Natural killer cell (primary cell): ENCODE data around the gene NHEJ1. TPM values are rescaled to one million over a fixed set of nuclear protein-coding genes. Genes with fewer than 3 reads are reported as not detected.

Source experiments
- ATAC-seq, 3 donors: fragments of 150-1000 bp in 2 of 3; fragments of 200-7000 bp in 1 of 3; cut with Tn5 transposase; 1 replicate in 1 of 3; 2 replicates in 2 of 3; pipeline ENCODE4 v1.10.0; 2021; ENCODE audit warnings: mild to moderate bottlenecking in 2 of 3, moderate library complexity in 2 of 3
- DNase-seq, 2 donors: peaks; one replicate each; pipeline versions ENCODE4 v3.0.0 to v3.0.0-alpha.2; 2013 to 2021; ENCODE audit warnings: mixed read lengths in 1 of 2
- H3K27ac ChIP-seq: one replicate; pipeline ENCODE4 v1.5.1; 2013; ENCODE audit warnings: mild to moderate bottlenecking, low read length
- H3K27me3 ChIP-seq: one replicate; pipeline ENCODE4 v1.6.1; 2013; ENCODE audit warnings: low read length; ENCODE audit not compliant: control insufficient read depth, insufficient read depth
- H3K36me3 ChIP-seq: one replicate; pipeline ENCODE4 v1.6.1; 2013; ENCODE audit warnings: low read length; ENCODE audit not compliant: control insufficient read depth, insufficient read depth
- H3K4me1 ChIP-seq: one replicate; pipeline ENCODE4 v1.6.1; 2013; ENCODE audit warnings: low read length; ENCODE audit not compliant: control insufficient read depth, insufficient read depth
- H3K4me3 ChIP-seq: one replicate; pipeline ENCODE4 v1.5.1; 2013; ENCODE audit warnings: low read length
- H3K9me3 ChIP-seq: one replicate; pipeline ENCODE4 v1.6.1; 2013; ENCODE audit warnings: low read length; ENCODE audit not compliant: control insufficient read depth, insufficient read depth
- H3K27ac Mint-ChIP-seq, 2 donors: one replicate each; pipeline ENCODE4 v1.8.0; 2022; ENCODE audit warnings: mild to moderate bottlenecking in 2 of 2, mixed read lengths in 2 of 2, moderate library complexity in 1 of 2
- H3K27me3 Mint-ChIP-seq, 2 donors: one replicate each; pipeline ENCODE4 v1.8.0; 2022; ENCODE audit warnings: low read depth in 2 of 2, mixed read lengths in 2 of 2
- H3K36me3 Mint-ChIP-seq: one replicate; pipeline ENCODE4 v1.8.0; 2022; ENCODE audit warnings: mixed read lengths
- H3K4me1 Mint-ChIP-seq, 2 donors: one replicate each; pipeline ENCODE4 v1.8.0; 2022; ENCODE audit warnings: mixed read lengths in 2 of 2
- H3K4me3 Mint-ChIP-seq: one replicate; pipeline ENCODE4 v1.8.0; 2022; ENCODE audit warnings: mild to moderate bottlenecking, moderate library complexity, mixed read lengths
- H3K9me3 Mint-ChIP-seq, 2 donors: one replicate each; pipeline ENCODE4 v1.8.0; 2022; ENCODE audit warnings: mixed read lengths in 2 of 2
- CTCF ChIP-seq: fragments of 200-600 bp; IDR thresholded peaks from one replicate; pipeline ENCODE4 v1.8.0; 2022; ENCODE audit warnings: antibody characterized with exemption
- WGBS: methylation state at CpG from one replicate; pipeline ENCODE4 v1.1.7; 2013; ENCODE audit warnings: missing lambda C conversion rate; ENCODE audit not compliant: insufficient coverage; 5-methylcytosine and 5-hydroxymethylcytosine counted together
- intact Hi-C: fragments of 100-400 bp; cut with micrococcal nuclease; formaldehyde crosslinking; loops from one replicate; pipeline ENCODE4 v1.14.2; 2022
- total RNA-seq, 4 donors: library from RNA; stranded (reverse); fragments of 120-200 nt in 1 of 4; gene quantifications; one replicate each; pipeline versions ENCODE4 v1.2.3 to v1.2.4, GENCODE V29; 2013 to 2022

Gene NHEJ1
- total RNA-seq, 3 donors from 2014 or later (not counting 1 experiment from before 2014, with no cell fraction given): 9.9 to 12.7 (median 11.0) TPM

- WGBS: 74% methylated on average over 2 of the region's 2 CpGs
- peaks cover 19% of the 10 kb centered on the region for H3K27me3 ChIP-seq
- no peak for ATAC-seq
- H3K4me3 Mint-ChIP-seq: no peak overlapping the region
- intact Hi-C loops: no loop called here
- H3K4me1 ChIP-seq: peaks cover 5% of the 10 kb centered on the region
- peaks cover 46 to 75% of the 10 kb centered on the region in 2 donors for H3K27me3 Mint-ChIP-seq
- TF ChIP-seq CTCF: no peak
- no peaks in the 10 kb centered on the region for H3K9me3 ChIP-seq
- H3K9me3 Mint-ChIP-seq: no peaks in the 10 kb centered on the region
- no peaks in the 10 kb centered on the region for H3K36me3 Mint-ChIP-seq
- H3K36me3 ChIP-seq: no peaks in the 10 kb centered on the region
- H3K4me1 Mint-ChIP-seq: peaks cover 8 to 12% of the 10 kb centered on the region in 2 donors
- H3K27ac ChIP-seq: no peak overlapping the region
- H3K4me3 ChIP-seq: no peak overlapping the region
- no peak for DNase-seq
- no peak overlapping the region for H3K27ac Mint-ChIP-seq
Measured at GRCh38 chr2:219042750-219043149, 117.9 kb downstream of the NHEJ1 start.

GRCh38 chr2:219042157-219042556, 118.5 kb downstream of the NHEJ1 start:
- Histone ChIP-seq H3K36me3 (no peaks in the 10 kb centered on the region), H3K27me3 (peaks cover 19% of the 10 kb centered on the region), H3K27ac (no peak overlapping the region), H3K9me3 (no peaks in the 10 kb centered on the region), H3K4me3 (no peak overlapping the region), H3K4me1 (peaks cover 5% of the 10 kb centered on the region)
- intact Hi-C loops: no loop called here
- no peak for DNase-seq
- ATAC-seq: no peak
- peaks cover 8 to 12% of the 10 kb centered on the region in 2 donors for H3K4me1 Mint-ChIP-seq
- H3K9me3 Mint-ChIP-seq: no peaks in the 10 kb centered on the region
- no peak overlapping the region for H3K27ac Mint-ChIP-seq
- H3K27me3 Mint-ChIP-seq: peaks cover 47 to 75% of the 10 kb centered on the region in 2 donors
- H3K4me3 Mint-ChIP-seq: no peak overlapping the region
- no peak for TF ChIP-seq CTCF
- no peaks in the 10 kb centered on the region for H3K36me3 Mint-ChIP-seq
- 78% methylated on average over 4 of the region's 4 CpGs for WGBS

- TF ChIP-seq CTCF: no peak
- DNase-seq (peak in 1 of 2 donors; percentile 54), ATAC-seq (no peak)
- H3K36me3 Mint-ChIP-seq: no peaks in the 10 kb centered on the region
- Histone ChIP-seq H3K27me3 (peaks cover 18% of the 10 kb centered on the region), H3K36me3 (no peaks in the 10 kb centered on the region), H3K9me3 (no peaks in the 10 kb centered on the region), H3K4me1 (peaks cover 5% of the 10 kb centered on the region), H3K27ac (no peak within 1 kb of the TSS), H3K4me3 (no peak within 1 kb of the TSS)
- H3K27me3 Mint-ChIP-seq: peaks cover 47 to 75% of the 10 kb centered on the region in 2 donors
- H3K9me3 Mint-ChIP-seq: no peaks in the 10 kb centered on the region
- intact Hi-C loops: no loop called here
- 2% methylated on average over 21 of the region's 21 CpGs for WGBS
- H3K27ac Mint-ChIP-seq: no peak within 1 kb of the TSS
- H3K4me3 Mint-ChIP-seq: no peak within 1 kb of the TSS
- H3K4me1 Mint-ChIP-seq: peaks cover 8 to 12% of the 10 kb centered on the region in 2 donors
Measured at GRCh38 chr2:219041252-219041651, 119.4 kb downstream of the NHEJ1 start, which contains the start of gene CFAP65. TSS of gene CFAP65 (minus strand) at chr2:219041516. CDS start at chr2:219039048, 2,468 bp downstream.

GRCh38 chr2:219038600-219038999, 122.0 kb downstream of the NHEJ1 start:
- Mint-ChIP-seq H3K4me1 (peaks cover 8 to 12% of the 10 kb centered on the region in 2 donors), H3K4me3 (no peak overlapping the region), H3K9me3 (no peaks in the 10 kb centered on the region), H3K27me3 (peaks cover 46 to 77% of the 10 kb centered on the region in 2 donors), H3K36me3 (no peaks in the 10 kb centered on the region), H3K27ac (no peak overlapping the region)
- ATAC-seq: no peak
- Histone ChIP-seq H3K36me3 (no peaks in the 10 kb centered on the region), H3K27me3 (peaks cover 15% of the 10 kb centered on the region), H3K9me3 (no peaks in the 10 kb centered on the region), H3K27ac (no peak overlapping the region), H3K4me3 (no peak overlapping the region), H3K4me1 (peaks cover 5% of the 10 kb centered on the region)
- intact Hi-C loops: no loop called here
- TF ChIP-seq CTCF: no peak
- no peak for DNase-seq
- WGBS: 18% methylated on average over 1 of the region's 1 CpG
